HG03025 (cell line): ENCODE data around the gene ZNF223.

Source experiments
- ATAC-seq: cut with Tn5 transposase; IDR thresholded peaks from one replicate; pipeline ENCODE4 v1.9.1; 2021; ENCODE audit warnings: mild to moderate bottlenecking, moderate library complexity; ENCODE audit not compliant: unreplicated experiment, low FRiP score

ZNF223 gene

GRCh38 chr19:44051650-44052402 lies at the start of gene ZNF223:
Gene ZNF223 (plus strand): TSS chr19:44052036. CDS start chr19:44055177, 3,141 bp downstream.
- ATAC-seq: no peak

- no peak for ATAC-seq
These were observed 49.6 kb upstream of the ZNF223 start for GRCh38 chr19:44002212-44002565.

GRCh38 chr19:44002566-44003460 lies 49.0 kb upstream of the ZNF223 start, which contains the start of gene ZNF230:
Gene ZNF230 (plus strand): TSS chr19:44002957. CDS start chr19:44007079, 4,122 bp downstream.
- peak; percentile 90 for ATAC-seq

GRCh38 chr19:44003461-44004009 lies 48.3 kb upstream of the ZNF223 start:
- no peak for ATAC-seq

GRCh38 chr19:44005973-44006372 lies 45.9 kb upstream of the ZNF223 start:
- no peak for ATAC-seq

- ATAC-seq: no peak
These were observed 44.4 kb upstream of the ZNF223 start for GRCh38 chr19:44007473-44007872.

GRCh38 chr19:44010468-44010867 lies 41.4 kb upstream of the ZNF223 start:
- no peak for ATAC-seq

GRCh38 chr19:44019498-44019897 lies 32.3 kb upstream of the ZNF223 start:
- no peak for ATAC-seq

- ATAC-seq: no peak
These were observed 30.6 kb upstream of the ZNF223 start for GRCh38 chr19:44021221-44021620.

GRCh38 chr19:44024900-44025216 lies 27.0 kb upstream of the ZNF223 start:
- no peak for ATAC-seq

- no peak for ATAC-seq
These were observed 26.5 kb upstream of the ZNF223 start, which contains the start of gene ZNF222 for GRCh38 chr19:44025217-44025936. Gene ZNF222 (plus strand): TSS chr19:44025379. CDS start chr19:44025437, 58 bp downstream.

GRCh38 chr19:44026622-44027021 lies 25.2 kb upstream of the ZNF223 start:
- no peak for ATAC-seq

GRCh38 chr19:44032001-44032610 lies 19.7 kb upstream of the ZNF223 start:
- ATAC-seq: no peak

- ATAC-seq: no peak
These were observed 9.7 kb upstream of the ZNF223 start for GRCh38 chr19:44042147-44042546.

- no peak for ATAC-seq
These were observed 841 bp upstream of the ZNF223 start for GRCh38 chr19:44050740-44051649.

- ATAC-seq: no peak
These were observed 4.0 kb downstream of the ZNF223 start for GRCh38 chr19:44055870-44056269.

GRCh38 chr19:44059229-44059628 lies 7.4 kb downstream of the ZNF223 start:
- no peak for ATAC-seq

- no peak for ATAC-seq
These were observed 9.2 kb downstream of the ZNF223 start for GRCh38 chr19:44061038-44061437.

- ATAC-seq: no peak
These were observed 14.5 kb downstream of the ZNF223 start for GRCh38 chr19:44066305-44066704.
